ENCODE data around the gene LSAMP. TPM values are rescaled to one million over a fixed set of nuclear protein-coding genes. Genes with fewer than 3 reads are reported as not detected.

Gene LSAMP
- total RNA-seq, 1 donor from 2014 or later = 10.2 TPM

GRCh38 chr3:116058844-116059243, 386.4 kb downstream of the LSAMP start:
- no peaks in the 10 kb centered on the region for H3K27me3 ChIP-seq (ENCODE audit: control insufficient read depth, insufficient read depth, low read length)
- H3K36me3 ChIP-seq (ENCODE audit: control insufficient read depth, insufficient read depth, low read length) = no peaks in the 10 kb centered on the region
- no peak for TF ChIP-seq CTCF (IDR thresholded peaks at IDR 0.05; ENCODE audit: insufficient read depth, low read length, poor library complexity, severe bottlenecking)
- H3K4me3 ChIP-seq (ENCODE audit: low read depth, low read length) = no peak overlapping the region
- DNase-seq (ENCODE audit: low read depth) = no peak

GRCh38 chr3:116057400-116058006, 387.8 kb downstream of the LSAMP start:
- Histone ChIP-seq H3K4me3 (ENCODE audit: low read depth, low read length) (no peak overlapping the region), H3K27me3 (ENCODE audit: control insufficient read depth, insufficient read depth, low read length) (no peaks in the 10 kb centered on the region), H3K36me3 (ENCODE audit: control insufficient read depth, insufficient read depth, low read length) (no peaks in the 10 kb centered on the region)
- TF ChIP-seq CTCF (IDR thresholded peaks at IDR 0.05; ENCODE audit: insufficient read depth, low read length, poor library complexity, severe bottlenecking) = no peak
- peak; percentile 64 for DNase-seq (ENCODE audit: low read depth)

- TF ChIP-seq CTCF (IDR thresholded peaks at IDR 0.05; ENCODE audit: insufficient read depth, low read length, poor library complexity, severe bottlenecking) = no peak
- DNase-seq (ENCODE audit: low read depth) = no peak
- no peak overlapping the region for H3K4me3 ChIP-seq (ENCODE audit: low read depth, low read length)
- no peaks in the 10 kb centered on the region for H3K36me3 ChIP-seq (ENCODE audit: control insufficient read depth, insufficient read depth, low read length)
- no peaks in the 10 kb centered on the region for H3K27me3 ChIP-seq (ENCODE audit: control insufficient read depth, insufficient read depth, low read length)
Observed at GRCh38 chr3:116056280-116056679, 389.0 kb downstream of the LSAMP start.

GRCh38 chr3:116053017-116053416, 392.3 kb downstream of the LSAMP start:
- no peak for DNase-seq (ENCODE audit: low read depth)
- TF ChIP-seq CTCF (IDR thresholded peaks at IDR 0.05; ENCODE audit: insufficient read depth, low read length, poor library complexity, severe bottlenecking) = no peak
- H3K36me3 ChIP-seq (ENCODE audit: control insufficient read depth, insufficient read depth, low read length) = no peaks in the 10 kb centered on the region
- H3K27me3 ChIP-seq (ENCODE audit: control insufficient read depth, insufficient read depth, low read length) = no peaks in the 10 kb centered on the region
- no peak overlapping the region for H3K4me3 ChIP-seq (ENCODE audit: low read depth, low read length)

GRCh38 chr3:116052602-116053001, 392.7 kb downstream of the LSAMP start:
- H3K36me3 ChIP-seq (ENCODE audit: control insufficient read depth, insufficient read depth, low read length) = no peaks in the 10 kb centered on the region
- no peak overlapping the region for H3K4me3 ChIP-seq (ENCODE audit: low read depth, low read length)
- H3K27me3 ChIP-seq (ENCODE audit: control insufficient read depth, insufficient read depth, low read length) = no peaks in the 10 kb centered on the region
- no peak for TF ChIP-seq CTCF (IDR thresholded peaks at IDR 0.05; ENCODE audit: insufficient read depth, low read length, poor library complexity, severe bottlenecking)
- DNase-seq (ENCODE audit: low read depth) = no peak

GRCh38 chr3:116051586-116051985, 393.7 kb downstream of the LSAMP start:
- Histone ChIP-seq H3K36me3 (ENCODE audit: control insufficient read depth, insufficient read depth, low read length) (no peaks in the 10 kb centered on the region), H3K27me3 (ENCODE audit: control insufficient read depth, insufficient read depth, low read length) (no peaks in the 10 kb centered on the region), H3K4me3 (ENCODE audit: low read depth, low read length) (no peak overlapping the region)
- no peak for TF ChIP-seq CTCF (IDR thresholded peaks at IDR 0.05; ENCODE audit: insufficient read depth, low read length, poor library complexity, severe bottlenecking)
- no peak for DNase-seq (ENCODE audit: low read depth)

Measured in kidney epithelial cell (primary cell).